ENCODE data around the gene CCP110. TPM values are rescaled to one million over a fixed set of nuclear protein-coding genes. Genes with fewer than 3 reads are reported as not detected.

Gene CCP110
- total and polyA plus RNA-seq, 2 experiments from 2014 or later: 10.7 to 20.9 TPM

GRCh38 chr16:19532601-19533000 lies 8.9 kb downstream of the CCP110 start:
- peaks cover 10% of the 10 kb centered on the region for H3K4me1 Mint-ChIP-seq
- no peak overlapping the region for H3K4me3 Mint-ChIP-seq
- no peak overlapping the region for H3K4me3 ChIP-seq
- no peak for DNase-seq (ENCODE audit: low spot score)
- no peaks in the 10 kb centered on the region for H3K79me2 ChIP-seq (replicated peaks; ENCODE audit: insufficient read depth)
- no peaks in the 10 kb centered on the region for H3F3A ChIP-seq (replicated peaks; ENCODE audit: low read depth)
- no peaks in the 10 kb centered on the region for H3K9me2 ChIP-seq (ENCODE audit: insufficient read depth)
- H3K4me2 ChIP-seq: no peak overlapping the region
- H3K4me1 ChIP-seq (ENCODE audit: insufficient read depth): 0 out of 2 replicates have a peak, but pooled peaks cover 6% of the 10 kb centered on the region
- TF ChIP-seq EZH2 (IDR thresholded peaks at IDR 0.05; ENCODE audit: low read depth, unreplicated experiment) (no peak), ZNF114 (CRISPR knock-in tag; IDR thresholded peaks at IDR 0.05) (no peak), REST (IDR thresholded peaks at IDR 0.05; ENCODE audit: unreplicated experiment) (no peak), ETS1 (IDR thresholded peaks at IDR 0.05) (no peak), ZNF462 (CRISPR knock-in tag; IDR thresholded peaks at IDR 0.05) (no peak), CTCF (conservative IDR thresholded peaks at IDR 0.05; ENCODE audit: low read depth in 2 of 2) (no peak), EZH2phosphoT487 (IDR thresholded peaks at IDR 0.05; ENCODE audit: unreplicated experiment) (no peak), POLR2AphosphoS5 (IDR thresholded peaks at IDR 0.05; ENCODE audit: low read depth) (no peak), ZNF331 (CRISPR knock-in tag; IDR thresholded peaks at IDR 0.05; ENCODE audit: low read depth) (no peak), STAT1 (IDR thresholded peaks at IDR 0.05; ENCODE audit: unreplicated experiment) (no peak), JUNB (IDR thresholded peaks at IDR 0.05; ENCODE audit: unreplicated experiment) (no peak), CREB1 (CRISPR knock-in tag; IDR thresholded peaks at IDR 0.05; ENCODE audit: low read depth) (no peak), NANOG (IDR thresholded peaks at IDR 0.05; ENCODE audit: borderline replicate concordance) (no peak)
- no peaks in the 10 kb centered on the region for H3K9me3 Mint-ChIP-seq
- no peaks in the 10 kb centered on the region for H3K27me3 ChIP-seq (ENCODE audit: insufficient read depth)
- peaks cover 8% of the 10 kb centered on the region; the same call in 1 of the 2 replicates for H3K36me3 ChIP-seq (ENCODE audit: insufficient read depth)
- H2AFZ ChIP-seq: no peak overlapping the region
- H3K27me3 Mint-ChIP-seq (ENCODE audit: insufficient read depth, low read depth, poor library complexity): no peaks in the 10 kb centered on the region
- H3K36me3 Mint-ChIP-seq (ENCODE audit: low read depth): peaks cover 37% of the 10 kb centered on the region; the same call in 2 of the 3 replicates
- peak overlapping the region; percentile 27; the same call in 1 of the 2 replicates for H3K27ac ChIP-seq (ENCODE audit: low read depth)
- no peaks in the 10 kb centered on the region for H4K20me1 ChIP-seq (replicated peaks; ENCODE audit: insufficient read depth)
- ATAC-seq: no peak
- no peak overlapping the region for H3K27ac Mint-ChIP-seq

All from GM23338 (cell line).